Brain microvascular endothelial cell (primary cell): ENCODE data around the gene CAPN9.

Experiments used
- DNase-seq: peaks from one replicate; pipeline ENCODE4 v3.0.0-alpha.2; 2020
- H3K27ac ChIP-seq: fragments of 250-450 bp; sonication (Bioruptor Pico); 2 replicates; pipeline ENCODE4 v1.5.1; 2020; ENCODE audit warnings: mild to moderate bottlenecking, moderate library complexity
- H3K27me3 ChIP-seq: fragments of 250-450 bp; sonication (Bioruptor Pico); replicated peaks from 2 replicates; pipeline ENCODE4 v1.5.1; 2020; ENCODE audit warnings: mild to moderate bottlenecking
- H3K36me3 ChIP-seq: fragments of 250-450 bp; sonication (Bioruptor Pico); replicated peaks from 2 replicates; pipeline ENCODE4 v1.5.1; 2020; ENCODE audit warnings: mild to moderate bottlenecking
- H3K4me3 ChIP-seq: 2 replicates; pipeline ENCODE4 v1.5.1; 2011; ENCODE audit warnings: low read depth, mild to moderate bottlenecking, control low read depth, low read length, moderate library complexity
- CTCF ChIP-seq: IDR thresholded peaks from 2 replicates; pipeline ENCODE4 v1.5.1; 2011; ENCODE audit warnings: low read depth, mild to moderate bottlenecking, moderate library complexity, low read length, control low read depth, inconsistent platforms; ENCODE audit errors: missing control alignments
- in situ Hi-C: cut with HindIII; loops from 2 replicates; pipeline ENCODE4 v1.10.0; 2017; ENCODE audit warnings: low sequenced_read_pairs, low pct_ligation_motif_present

Gene CAPN9

GRCh38 chr1:230784163-230784562 lies 37.0 kb downstream of the CAPN9 start:
- H3K36me3 ChIP-seq: no peaks in the 10 kb centered on the region
- no peaks in the 10 kb centered on the region for H3K27me3 ChIP-seq
- no peak overlapping the region for H3K27ac ChIP-seq
- no peak for DNase-seq
- no peak for TF ChIP-seq CTCF
- in situ Hi-C loops: no loop called here
- no peak overlapping the region for H3K4me3 ChIP-seq

GRCh38 chr1:230785636-230786384 lies 38.6 kb downstream of the CAPN9 start:
- no peak for DNase-seq
- Histone ChIP-seq H3K4me3 (no peak overlapping the region), H3K27me3 (no peaks in the 10 kb centered on the region), H3K27ac (no peak overlapping the region), H3K36me3 (no peaks in the 10 kb centered on the region)
- TF ChIP-seq CTCF: no peak
- in situ Hi-C loops: no loop called here

GRCh38 chr1:230786385-230786753 lies 39.2 kb downstream of the CAPN9 start:
- Histone ChIP-seq H3K27ac (no peak overlapping the region), H3K27me3 (no peaks in the 10 kb centered on the region), H3K4me3 (no peak overlapping the region), H3K36me3 (no peaks in the 10 kb centered on the region)
- no peak for DNase-seq
- in situ Hi-C loops: no loop called here
- TF ChIP-seq CTCF: no peak

GRCh38 chr1:230787471-230787870 lies 40.3 kb downstream of the CAPN9 start:
- no peaks in the 10 kb centered on the region for H3K27me3 ChIP-seq
- no peaks in the 10 kb centered on the region for H3K36me3 ChIP-seq
- no peak overlapping the region for H3K4me3 ChIP-seq
- TF ChIP-seq CTCF: no peak
- in situ Hi-C loops: no loop called here
- no peak overlapping the region for H3K27ac ChIP-seq
- no peak for DNase-seq

GRCh38 chr1:230788561-230789275 lies 41.5 kb downstream of the CAPN9 start:
- Histone ChIP-seq H3K27ac (no peak overlapping the region), H3K4me3 (no peak overlapping the region), H3K36me3 (no peaks in the 10 kb centered on the region), H3K27me3 (no peaks in the 10 kb centered on the region)
- no peak for DNase-seq
- in situ Hi-C loops: no loop called here
- TF ChIP-seq CTCF: no peak
